NCI-H1694 (cell line): Measurements from ENCODE around the gene SHC3.
A peak's percentile ranks its signal among the peaks of the same experiment; 100 is the strongest.

Experiments
- DNase-seq: peaks from one replicate; lab custom pipeline; 2025; lab: John Stamatoyannopoulos, UW

Gene SHC3

DNA sequence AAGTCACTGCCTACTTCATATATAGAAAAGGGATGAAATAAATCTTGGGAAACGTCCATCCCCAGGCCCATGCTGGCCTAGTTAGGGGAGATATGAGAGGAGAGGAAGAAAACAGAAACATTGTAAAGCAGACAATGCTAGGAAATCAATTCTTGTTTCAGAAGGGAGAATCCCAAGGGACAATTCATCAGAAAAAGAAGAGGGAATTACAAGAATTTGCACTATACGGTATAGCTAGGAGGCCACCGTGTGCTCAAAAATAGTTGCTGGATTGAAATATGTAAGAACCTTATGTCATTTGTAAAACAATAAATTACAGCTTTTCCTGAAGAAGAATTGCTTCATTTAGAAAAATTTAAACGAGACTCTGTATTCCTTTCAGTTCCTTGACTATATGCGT lies 8.3 kb upstream of the SHC3 start:
- no peak for DNase-seq

DNA sequence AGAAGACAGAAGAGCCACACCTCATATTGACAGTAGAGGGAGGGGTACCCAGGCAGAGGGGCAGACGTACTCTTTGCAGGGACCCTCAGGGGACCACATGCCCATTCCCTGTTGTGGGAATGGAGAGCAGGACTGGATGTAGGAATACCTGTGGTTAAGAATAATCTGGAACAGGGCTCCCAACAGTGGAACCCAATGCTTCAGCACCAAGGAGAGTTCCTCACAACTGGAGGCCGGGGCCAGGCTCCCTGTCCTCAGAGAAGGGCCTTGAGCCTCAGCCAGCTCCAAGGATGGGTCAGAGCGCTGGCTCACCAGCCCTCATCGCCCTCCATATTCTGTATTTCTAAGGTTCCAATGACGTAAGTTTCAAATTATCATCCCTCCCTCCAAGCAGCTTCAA lies 7.4 kb upstream of the SHC3 start:
- DNase-seq = no peak

DNA sequence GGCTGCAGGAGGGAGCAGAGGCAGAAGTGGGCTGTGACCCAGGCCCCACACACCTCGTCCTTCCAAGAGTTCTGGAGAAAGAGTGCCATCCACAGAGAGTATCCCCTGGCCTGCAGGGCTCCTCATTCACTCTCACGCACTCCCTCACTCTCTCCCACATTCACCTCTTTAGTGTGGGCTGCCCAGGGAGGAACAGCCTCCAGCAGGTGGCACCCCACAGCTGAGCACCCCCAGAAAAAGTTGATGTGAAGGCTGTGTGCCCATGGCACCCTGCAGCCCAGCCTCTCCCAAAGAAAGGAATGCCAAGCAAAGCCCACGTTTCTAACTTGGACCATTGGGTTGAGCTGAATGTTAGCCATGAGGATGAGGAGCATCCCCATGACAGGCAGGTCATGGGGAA lies 4.5 kb upstream of the SHC3 start:
- no peak for DNase-seq

GRCh38 chr9:89182369-89182768 lies 3.8 kb upstream of the SHC3 start:
- DNase-seq = no peak

DNA sequence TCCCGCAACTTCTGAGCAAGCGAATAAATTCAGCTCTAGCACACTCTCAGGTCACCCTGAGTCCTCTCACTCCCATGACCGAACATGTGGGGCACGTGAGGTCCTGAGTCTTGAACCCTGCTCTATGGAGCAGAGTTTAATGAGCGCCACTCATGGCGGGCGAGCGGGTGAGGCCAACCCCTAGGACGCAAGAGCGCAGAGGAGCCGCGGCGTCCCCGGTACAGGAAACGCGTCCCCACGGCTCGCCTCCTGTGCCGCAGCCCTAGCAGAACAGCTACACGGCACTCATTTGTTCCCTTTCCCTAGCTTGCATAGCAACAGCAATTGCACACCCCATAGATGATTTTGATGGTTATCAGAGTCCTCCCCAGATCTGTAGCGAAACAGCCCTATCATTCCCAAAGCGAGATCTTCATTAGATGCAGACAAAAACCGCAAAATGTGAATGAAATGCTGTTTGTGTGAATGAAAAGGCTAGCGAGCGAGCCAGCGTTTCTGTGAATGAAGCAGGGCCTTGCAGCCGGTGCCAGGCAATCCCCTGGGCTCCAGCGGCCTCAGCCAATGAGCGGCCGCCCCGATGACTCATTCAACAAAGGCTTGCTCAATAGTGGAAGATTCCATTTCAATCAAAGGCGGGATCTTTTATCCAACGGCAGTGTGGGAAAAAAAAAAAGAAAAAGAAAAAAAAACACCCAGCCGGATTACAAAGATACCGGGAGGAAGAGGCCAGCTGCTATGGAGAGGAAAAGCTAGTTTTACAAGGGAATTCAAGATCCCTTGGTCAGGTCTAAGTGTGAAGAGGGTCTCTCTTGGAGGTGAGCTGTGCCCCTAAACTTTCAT lies 1.5 kb upstream of the SHC3 start:
- DNase-seq = peak; percentile 93

GRCh38 chr9:89179540-89179894 lies 899 bp upstream of the SHC3 start:
- no peak for DNase-seq

DNA sequence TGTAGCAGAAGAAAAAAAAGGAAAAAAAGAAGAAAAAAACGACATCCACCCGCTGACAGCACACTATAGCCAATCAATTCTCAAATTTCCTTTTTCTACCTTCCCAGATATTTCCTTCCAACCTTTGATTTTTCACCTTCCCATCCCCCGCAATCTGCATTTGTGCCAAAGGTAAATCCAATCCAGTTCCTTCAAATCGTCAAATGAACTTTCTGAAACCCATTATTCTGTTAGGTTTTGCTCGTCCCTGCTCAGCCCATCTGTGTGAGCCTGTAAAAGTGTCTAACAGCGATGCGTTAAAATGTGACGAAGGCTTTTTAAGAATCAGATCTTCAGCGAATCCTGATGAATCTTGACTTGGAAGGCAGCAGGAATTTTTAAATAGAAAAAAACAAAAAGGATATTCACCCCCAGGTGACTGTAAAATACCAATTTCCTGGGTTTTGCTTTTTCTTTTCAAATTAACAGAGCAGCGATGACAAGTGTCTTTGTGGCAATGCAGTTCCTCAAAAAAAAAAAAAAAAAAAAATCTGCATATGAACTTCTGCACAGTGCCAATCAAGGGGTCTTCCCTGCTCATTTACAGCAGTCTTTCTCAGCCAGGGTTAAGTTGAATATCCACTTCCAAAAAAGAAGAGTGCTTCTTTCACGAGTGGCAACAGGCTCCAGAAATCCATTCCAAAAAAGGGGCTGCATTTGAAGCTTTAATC lies 367 bp upstream of the SHC3 start:
- DNase-seq = peak; percentile 5

DNA sequence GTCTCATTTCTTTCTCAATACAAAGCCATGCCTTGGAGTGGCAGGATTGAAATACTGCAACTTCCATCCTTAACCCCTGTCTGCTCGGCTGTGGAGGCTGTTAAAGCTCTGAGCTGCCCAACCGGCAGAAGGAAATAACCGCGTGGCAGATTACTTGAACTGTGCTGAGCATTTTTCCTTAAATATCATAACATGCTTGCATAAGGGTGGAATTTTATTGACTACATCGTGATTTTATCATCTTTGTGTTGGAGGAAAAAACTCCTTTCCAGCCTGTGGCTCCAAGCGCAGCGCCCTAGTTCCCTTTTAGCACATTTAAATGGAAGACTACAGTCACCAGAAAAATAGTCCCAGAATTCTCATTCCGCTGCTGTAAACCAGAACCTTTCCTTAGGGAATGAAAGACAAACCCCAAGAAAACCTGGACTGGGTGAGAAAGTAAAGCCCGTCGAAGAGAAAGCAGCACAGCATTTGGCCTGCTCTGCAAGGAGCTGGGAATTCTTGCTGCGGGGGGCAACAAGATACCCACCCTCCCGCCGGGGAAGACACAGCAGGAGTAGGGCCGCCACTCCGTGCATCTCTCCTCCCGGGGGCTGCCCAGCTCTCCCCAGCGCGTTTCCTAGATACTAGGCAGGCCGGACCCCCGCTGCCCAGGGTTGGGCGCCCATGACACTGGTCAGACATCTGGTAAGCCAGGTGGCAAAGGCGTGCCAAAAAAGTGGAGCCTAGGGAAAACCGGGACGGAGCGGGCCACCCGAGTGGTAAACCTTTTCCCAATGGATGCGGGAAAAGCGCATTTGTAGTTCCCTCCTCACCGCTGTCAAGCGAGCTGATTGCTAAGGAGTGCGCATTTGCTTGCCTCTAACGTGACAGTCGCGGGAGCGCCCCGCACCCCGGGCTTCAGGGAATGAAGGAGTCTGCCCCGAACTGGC lies 1.3 kb downstream of the SHC3 start:
- DNase-seq = peak; percentile 43

- DNase-seq = no peak
Measured at GRCh38 chr9:89175828-89176261, 2.8 kb downstream of the SHC3 start.

- DNase-seq = no peak
Measured at GRCh38 chr9:89174291-89174690, 4.3 kb downstream of the SHC3 start.

GRCh38 chr9:89173072-89173471 lies 5.5 kb downstream of the SHC3 start:
- no peak for DNase-seq

DNA sequence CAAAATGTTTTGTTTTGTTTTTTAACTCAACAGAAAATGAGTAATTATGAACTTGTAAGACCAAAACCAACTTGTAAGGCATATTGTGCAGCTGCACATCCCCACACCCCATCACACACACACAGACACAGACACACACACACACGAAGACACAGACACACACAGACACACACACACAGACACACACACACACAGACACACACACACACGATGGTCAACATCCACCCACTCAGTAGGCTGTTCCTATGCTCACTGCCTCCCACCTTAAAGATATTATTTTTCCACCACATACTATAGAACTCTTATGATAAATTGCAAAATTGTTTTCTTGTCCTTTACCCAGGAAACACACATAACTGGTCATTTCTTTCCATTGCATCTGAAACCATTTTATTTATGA lies 6.2 kb downstream of the SHC3 start:
- no peak for DNase-seq

GRCh38 chr9:89171693-89172092 lies 6.9 kb downstream of the SHC3 start:
- no peak for DNase-seq

DNA sequence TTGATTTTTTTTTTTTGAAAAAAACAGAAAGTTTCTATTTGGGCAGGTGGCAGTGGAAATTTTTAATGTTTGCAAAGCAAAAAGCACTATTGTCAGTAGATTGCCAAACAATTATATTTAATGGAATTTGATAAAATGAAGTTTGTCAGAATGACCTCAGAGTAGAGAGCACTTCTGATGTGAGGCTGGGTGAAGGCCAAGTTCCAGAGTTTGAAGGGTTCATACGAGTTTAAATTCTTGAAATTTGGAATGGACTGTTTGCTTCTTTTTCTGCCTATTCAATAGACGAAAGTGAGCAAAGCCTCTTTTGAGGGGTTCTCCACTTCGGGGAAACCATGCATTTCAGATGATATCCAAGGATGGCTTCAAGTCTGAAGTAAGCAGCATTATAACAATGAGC lies 7.4 kb downstream of the SHC3 start:
- no peak for DNase-seq

GRCh38 chr9:89168901-89169813 lies 9.5 kb downstream of the SHC3 start:
- DNase-seq = no peak

- no peak for DNase-seq
Measured at GRCh38 chr9:89167788-89168187, 10.8 kb downstream of the SHC3 start.

GRCh38 chr9:89166852-89167251 lies 11.8 kb downstream of the SHC3 start:
- no peak for DNase-seq

GRCh38 chr9:89165880-89166279 lies 12.7 kb downstream of the SHC3 start:
- no peak for DNase-seq

DNA sequence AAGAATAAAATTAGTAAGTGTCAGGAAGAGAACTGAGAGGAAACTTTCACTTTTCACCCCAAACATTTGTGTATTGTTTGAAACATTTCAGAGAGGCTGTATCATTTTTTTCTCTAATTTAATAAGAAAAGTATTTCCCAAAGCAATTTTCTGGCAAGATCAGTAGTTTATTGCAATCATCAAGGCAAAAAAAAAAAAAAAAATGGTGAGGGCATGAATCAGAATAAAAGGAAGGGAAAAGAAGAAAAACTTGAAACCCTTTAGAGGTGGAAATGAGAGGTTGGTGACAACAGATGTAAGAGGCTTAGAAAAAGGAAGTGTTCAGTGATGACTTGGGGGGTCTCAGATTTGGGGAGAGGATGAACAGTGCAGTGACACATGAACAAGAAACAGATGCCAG lies 13.3 kb downstream of the SHC3 start:
- DNase-seq = no peak

- no peak for DNase-seq
Measured at GRCh38 chr9:89161221-89161620, 17.4 kb downstream of the SHC3 start.

GRCh38 chr9:89160806-89161205 lies 17.8 kb downstream of the SHC3 start:
- DNase-seq = no peak
